OCI-LY7 (cell line): ENCODE data around the gene WNT2. TPM values are rescaled to one million over a fixed set of nuclear protein-coding genes. Genes with fewer than 3 reads are reported as not detected.

Source experiments
- BruUV-seq: library from RNA; stranded (reverse); fragments of 400-500 nt; replicated peaks from 2 replicates; lab custom pipeline; 2021; lab: Mats Ljungman, UMichigan
- CTCF ChIA-PET: fragments of 300-600 bp; sonication (Branson Sonifier 250); formaldehyde crosslinking; loops from one replicate; lab custom pipeline; 2022; ENCODE audit warnings: antibody characterized with exemption; ENCODE audit not compliant: unreplicated experiment; lab: Charles Lee
- POLR2A ChIA-PET: fragments of 300-600 bp; sonication (Branson Sonifier 250); formaldehyde crosslinking; loops from one replicate; lab custom pipeline; 2022; ENCODE audit warnings: antibody characterized with exemption; lab: Charles Lee
- DNase-seq: peaks from one replicate; pipeline ENCODE4 v3.0.0-alpha.2; 2015; ENCODE audit warnings: low spot score
- H2AFZ ChIP-seq: fragments of 200-600 bp; sonication (generic), shearing (Covaris generic); 2 replicates; pipeline ENCODE4 v1.6.1; 2014; ENCODE audit warnings: mild to moderate bottlenecking, antibody characterized with exemption, low read length, moderate library complexity
- H3K27ac ChIP-seq: fragments of 200-600 bp; sonication (generic); 2 replicates; pipeline ENCODE4 v1.5.1; 2014; ENCODE audit warnings: mixed run types, low read depth, mild to moderate bottlenecking, moderate library complexity, low read length, inconsistent platforms; ENCODE audit not compliant: poor library complexity, severe bottlenecking
- H3K36me3 ChIP-seq: fragments of 200-600 bp; sonication (generic); 2 replicates; pipeline ENCODE4 v1.6.1; 2014; ENCODE audit warnings: mild to moderate bottlenecking, antibody characterized with exemption, low read length, moderate library complexity, mixed read lengths; ENCODE audit not compliant: insufficient read depth
- H3K4me1 ChIP-seq: fragments of 200-600 bp; sonication (generic); 2 replicates; pipeline ENCODE4 v1.5.1; 2014; ENCODE audit warnings: mild to moderate bottlenecking, low read length; ENCODE audit not compliant: insufficient read depth, poor library complexity, severe bottlenecking
- H3K4me2 ChIP-seq: fragments of 200-600 bp; sonication (generic); 2 replicates; pipeline ENCODE4 v1.6.1; 2014; ENCODE audit warnings: mild to moderate bottlenecking, low read length
- H3K4me3 ChIP-seq: fragments of 200-600 bp; sonication (generic); 2 replicates; pipeline ENCODE4 v1.5.1; 2014; ENCODE audit warnings: mild to moderate bottlenecking, low read depth, low read length; ENCODE audit not compliant: poor library complexity, severe bottlenecking
- H3K79me2 ChIP-seq: fragments of 200-600 bp; sonication (generic); 2 replicates; pipeline ENCODE4 v1.6.1; 2016; ENCODE audit warnings: low read depth, mild to moderate bottlenecking, low read length, moderate library complexity, mixed read lengths; ENCODE audit not compliant: insufficient read depth
- H3K9me2 ChIP-seq: fragments of 200-600 bp; sonication (generic); 2 replicates; pipeline ENCODE4 v1.6.1; 2016; ENCODE audit warnings: mild to moderate bottlenecking, low read length, mixed read lengths; ENCODE audit not compliant: insufficient read depth
- H3K9me3 ChIP-seq: fragments of 200-600 bp; sonication (generic); 2 replicates; pipeline ENCODE4 v1.6.1; 2014; ENCODE audit warnings: mild to moderate bottlenecking, mixed run types, low read length, mixed read lengths
- H4K20me1 ChIP-seq: fragments of 200-600 bp; sonication (generic); 2 replicates; pipeline ENCODE4 v1.6.1; 2014; ENCODE audit warnings: mild to moderate bottlenecking, antibody characterized with exemption, low read length, moderate library complexity, mixed read lengths; ENCODE audit not compliant: insufficient read depth
- CTCF ChIP-seq: fragments of 200-600 bp; sonication (generic); conservative IDR thresholded peaks from 2 replicates; pipeline ENCODE4 v1.5.1; 2014; ENCODE audit warnings: mild to moderate bottlenecking, antibody characterized with exemption, low read length, moderate library complexity, mixed read lengths
- EZH2phosphoT487 ChIP-seq: fragments of 200-600 bp; sonication (generic); IDR thresholded peaks from 2 replicates; pipeline ENCODE4 v1.6.1; 2018; ENCODE audit warnings: low read depth, borderline replicate concordance, mild to moderate bottlenecking, mixed run types, antibody characterized with exemption, low read length, moderate library complexity, mixed read lengths
- intact Hi-C: fragments of 100-400 bp; cut with micrococcal nuclease; formaldehyde crosslinking; loops from one replicate; pipeline ENCODE4 v1.10.0; 2022; ENCODE audit not compliant: unreplicated experiment
- total RNA-seq, 2 experiments: library from RNA; depleted of rRNA in 1 of 2; stranded (reverse); fragments of >200 nt in 1 of 2; shearing (Covaris generic) in 1 of 2; gene quantifications; 2 replicates each; pipeline ENCODE4 v1.2.3, GENCODE V29; 2014 to 2022

The WNT2 gene
- total RNA-seq, 2 experiments from 2014 or later, result not detected

- Histone ChIP-seq H3K4me1 (no peaks in the 10 kb centered on the region), H3K4me3 (no peak overlapping the region), H3K79me2 (no peaks in the 10 kb centered on the region), H3K9me3 (no peaks in the 10 kb centered on the region), H4K20me1 (no peaks in the 10 kb centered on the region), H3K4me2 (no peak overlapping the region), H3K9me2 (no peaks in the 10 kb centered on the region), H3K36me3 (no peaks in the 10 kb centered on the region), H3K27ac (no peak overlapping the region), H2AFZ (no peak overlapping the region)
- ChIA-PET CTCF (no interaction called here), POLR2A (no interaction called here)
- TF ChIP-seq EZH2phosphoT487, result no peak
- no peak for TF ChIP-seq CTCF
- DNase-seq, result no peak
- intact Hi-C loops, result no loop called here
- BruUV-seq, result no TSS peak
These were observed 53.4 kb downstream of the WNT2 start for GRCh38 chr7:117269417-117269816.

- Histone ChIP-seq H3K27ac (no peak overlapping the region), H3K4me1 (no peaks in the 10 kb centered on the region), H3K9me2 (no peaks in the 10 kb centered on the region), H2AFZ (no peak overlapping the region), H3K36me3 (no peaks in the 10 kb centered on the region), H3K4me2 (no peak overlapping the region), H4K20me1 (no peaks in the 10 kb centered on the region), H3K79me2 (no peaks in the 10 kb centered on the region), H3K9me3 (no peaks in the 10 kb centered on the region), H3K4me3 (no peak overlapping the region)
- CTCF ChIA-PET, result no interaction called here
- TF ChIP-seq EZH2phosphoT487, result no peak
- TF ChIP-seq CTCF, result no peak
- POLR2A ChIA-PET, result interaction anchor here (0.6 to 1.1 kb wide), 4 partner anchors 15 to 525 kb away, joined by 3 read pairs; no protein-coding TSS in a partner anchor
- intact Hi-C loops, result no loop called here
- BruUV-seq, result no TSS peak
- no peak for DNase-seq
These were observed 58.1 kb downstream of the WNT2 start for GRCh38 chr7:117264716-117265115.

DNA sequence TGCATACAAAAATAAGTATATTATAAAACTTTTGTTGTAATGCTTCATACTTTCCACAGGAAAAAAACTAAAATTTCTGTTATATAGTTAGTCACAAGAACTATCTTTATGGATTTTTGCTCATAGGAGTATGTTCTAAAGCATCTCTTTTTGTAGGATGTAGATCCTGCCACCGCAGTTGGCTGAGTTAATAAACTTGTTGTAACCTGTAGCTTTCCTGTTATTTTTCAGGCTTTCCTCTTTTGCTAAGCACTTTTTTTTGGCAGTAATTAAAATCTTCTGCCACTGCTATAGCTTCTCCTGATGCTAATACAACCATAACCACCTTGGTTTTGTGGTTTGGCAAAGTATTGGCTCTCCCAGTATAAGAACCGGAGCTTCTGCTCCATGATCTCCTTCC lies 60.3 kb downstream of the WNT2 start:
- H3K36me3 ChIP-seq, result no peaks in the 10 kb centered on the region
- H3K4me1 ChIP-seq, result no peaks in the 10 kb centered on the region
- no peaks in the 10 kb centered on the region for H3K79me2 ChIP-seq
- H3K9me3 ChIP-seq, result no peaks in the 10 kb centered on the region
- no peak overlapping the region for H2AFZ ChIP-seq
- intact Hi-C loops, result no loop called here
- H3K9me2 ChIP-seq, result no peaks in the 10 kb centered on the region
- BruUV-seq, result no TSS peak
- POLR2A ChIA-PET, result interaction anchor here (0.5 kb wide), 1 partner anchor 982 kb away, joined by 3 read pairs; no protein-coding TSS in a partner anchor
- H3K4me2 ChIP-seq, result no peak overlapping the region
- no peak for DNase-seq
- H4K20me1 ChIP-seq, result no peaks in the 10 kb centered on the region
- no peak overlapping the region for H3K27ac ChIP-seq
- TF ChIP-seq CTCF, result no peak
- no peak for TF ChIP-seq EZH2phosphoT487
- no peak overlapping the region for H3K4me3 ChIP-seq
- CTCF ChIA-PET, result no interaction called here
